H9 (cell line): ENCODE results near the gene ENOX1. TPM values are rescaled to one million over a fixed set of nuclear protein-coding genes. Genes with fewer than 3 reads are reported as not detected.

Experiments used
- DNase-seq: peaks from one replicate; pipeline ENCODE4 v3.0.0-alpha.2; 2017
- H2AFZ ChIP-seq: one replicate; pipeline ENCODE4 v1.6.1; 2013; ENCODE audit warnings: mild to moderate bottlenecking, low read length, control low read depth, moderate library complexity
- H2AK5ac ChIP-seq: 2 replicates; pipeline ENCODE4 v1.6.1; 2013; ENCODE audit warnings: low read length, control low read depth, mixed read lengths; ENCODE audit not compliant: insufficient read length
- H2BK120ac ChIP-seq: one replicate; pipeline ENCODE4 v1.6.1; 2013; ENCODE audit warnings: low read depth, mild to moderate bottlenecking, low read length, control low read depth, inconsistent platforms; ENCODE audit not compliant: poor library complexity, severe bottlenecking
- H2BK12ac ChIP-seq: 2 replicates; pipeline ENCODE4 v1.6.1; 2013; ENCODE audit warnings: low read length, control low read depth, mixed read lengths, low read depth; ENCODE audit not compliant: insufficient read length
- H2BK15ac ChIP-seq: 2 replicates; pipeline ENCODE4 v1.6.1; 2013; ENCODE audit warnings: low read depth, low read length, control low read depth
- H2BK20ac ChIP-seq: one replicate; pipeline ENCODE4 v1.6.1; 2013; ENCODE audit warnings: low read depth, mild to moderate bottlenecking, low read length, control low read depth, inconsistent platforms; ENCODE audit not compliant: poor library complexity, severe bottlenecking
- H2BK5ac ChIP-seq: 2 replicates; pipeline ENCODE4 v1.6.1; 2013; ENCODE audit warnings: low read length, control low read depth, mixed read lengths; ENCODE audit not compliant: insufficient read length
- H3K14ac ChIP-seq: 2 replicates; pipeline ENCODE4 v1.6.1; 2013; ENCODE audit warnings: low read length, control low read depth; ENCODE audit not compliant: insufficient read depth
- H3K18ac ChIP-seq: 2 replicates; pipeline ENCODE4 v1.6.1; 2013; ENCODE audit warnings: low read depth, mild to moderate bottlenecking, mixed read lengths, low read length, control low read depth; ENCODE audit not compliant: insufficient read length
- H3K23ac ChIP-seq: 2 replicates; pipeline ENCODE4 v1.6.1; 2013; ENCODE audit warnings: low read length, control low read depth, mixed read lengths, low read depth; ENCODE audit not compliant: insufficient read length
- H3K23me2 ChIP-seq: 2 replicates; pipeline ENCODE4 v1.6.1; 2013; ENCODE audit warnings: low read depth, mild to moderate bottlenecking, mixed read lengths, low read length, control low read depth; ENCODE audit not compliant: insufficient read length, poor library complexity, severe bottlenecking
- H3K27ac ChIP-seq: 2 replicates; pipeline ENCODE4 v1.5.1; 2013; ENCODE audit warnings: low read length, control low read depth, mixed read lengths, low read depth; ENCODE audit not compliant: insufficient read length
- H3K27me3 ChIP-seq: 2 replicates; pipeline ENCODE4 v1.6.1; 2013; ENCODE audit warnings: low read length, control low read depth, inconsistent platforms; ENCODE audit not compliant: insufficient read depth
- H3K4ac ChIP-seq: 2 replicates; pipeline ENCODE4 v1.6.1; 2013; ENCODE audit warnings: low read depth, mild to moderate bottlenecking, control low read depth, inconsistent platforms, low read length, moderate library complexity
- H3K4me1 ChIP-seq: 2 replicates; pipeline ENCODE4 v1.6.1; 2013; ENCODE audit warnings: low read length, control low read depth, inconsistent platforms; ENCODE audit not compliant: insufficient read depth
- H3K4me2 ChIP-seq: 2 replicates; pipeline ENCODE4 v1.6.1; 2013; ENCODE audit warnings: low read length, control low read depth, mixed read lengths; ENCODE audit not compliant: insufficient read length, insufficient read depth
- H3K56ac ChIP-seq: 2 replicates; pipeline ENCODE4 v1.6.1; 2013; ENCODE audit warnings: low read depth, mild to moderate bottlenecking, mixed read lengths, low read length, control low read depth; ENCODE audit not compliant: insufficient read length
- H3K79me1 ChIP-seq: 2 replicates; pipeline ENCODE4 v1.6.1; 2013; ENCODE audit warnings: low read depth, mild to moderate bottlenecking, moderate library complexity, low read length, control low read depth, inconsistent platforms; ENCODE audit not compliant: insufficient read depth, poor library complexity, severe bottlenecking
- H3K79me2 ChIP-seq: 2 replicates; pipeline ENCODE4 v1.6.1; 2013; ENCODE audit warnings: low read length, control low read depth, inconsistent platforms; ENCODE audit not compliant: insufficient read depth
- H3K9ac ChIP-seq: 2 replicates; pipeline ENCODE4 v1.6.1; 2013; ENCODE audit warnings: low read length, control low read depth, mixed read lengths; ENCODE audit not compliant: insufficient read length; ENCODE audit errors: extremely low read depth
- H3K9me3 ChIP-seq: one replicate; pipeline ENCODE4 v1.6.1; 2013; ENCODE audit warnings: low read depth, low read length, inconsistent platforms; ENCODE audit not compliant: control insufficient read depth
- H3T11ph ChIP-seq: one replicate; pipeline ENCODE4 v1.6.1; 2013; ENCODE audit warnings: mild to moderate bottlenecking, low read length, control low read depth, inconsistent platforms
- H4K20me1 ChIP-seq: one replicate; pipeline ENCODE4 v1.6.1; 2013; ENCODE audit not compliant: control insufficient read depth, insufficient read length, insufficient read depth
- H4K5ac ChIP-seq: 2 replicates; pipeline ENCODE4 v1.6.1; 2013; ENCODE audit warnings: low read depth, mild to moderate bottlenecking, mixed read lengths, low read length, control low read depth; ENCODE audit not compliant: insufficient read length
- H4K8ac ChIP-seq: replicated peaks from 2 replicates; pipeline ENCODE4 v1.6.1; 2013; ENCODE audit warnings: low read length, control low read depth, mixed read lengths, low read depth; ENCODE audit not compliant: insufficient read length
- H4K91ac ChIP-seq: 2 replicates; pipeline ENCODE4 v1.6.1; 2013; ENCODE audit warnings: low read depth, mild to moderate bottlenecking, moderate library complexity, mixed read lengths, low read length, control low read depth; ENCODE audit not compliant: insufficient read length
- H3K27ac Mint-ChIP-seq, 3 experiments: 2 replicates in 2 of 3; 3 replicates in 1 of 3; pipeline ENCODE4 v1.8.0; 2020 to 2021; ENCODE audit warnings: mixed read lengths in 3 of 3, mild to moderate bottlenecking in 1 of 3, moderate library complexity in 1 of 3
- H3K27me3 Mint-ChIP-seq: 2 replicates; pipeline ENCODE4 v1.8.0; 2021; ENCODE audit warnings: low read depth, mild to moderate bottlenecking, moderate library complexity, mixed read lengths
- H3K36me3 Mint-ChIP-seq, 3 experiments: 2 replicates in 2 of 3; 3 replicates in 1 of 3; pipeline ENCODE4 v1.8.0; 2020 to 2021; ENCODE audit warnings: low read depth in 3 of 3, mixed read lengths in 3 of 3; ENCODE audit not compliant: insufficient read depth in 1 of 3
- H3K4me1 Mint-ChIP-seq, 2 experiments: 2 replicates each; pipeline ENCODE4 v1.8.0; 2020; ENCODE audit warnings: mixed read lengths in 2 of 2
- H3K4me3 Mint-ChIP-seq, 2 experiments: 2 replicates in 1 of 2; 3 replicates in 1 of 2; pipeline ENCODE4 v1.8.0; 2020 to 2021; ENCODE audit warnings: mild to moderate bottlenecking in 2 of 2, mixed read lengths in 2 of 2, moderate library complexity in 1 of 2
- H3K9me3 Mint-ChIP-seq, 2 experiments: 2 replicates in 1 of 2; 3 replicates in 1 of 2; pipeline ENCODE4 v1.8.0; 2020; ENCODE audit warnings: mild to moderate bottlenecking in 2 of 2, mixed read lengths in 2 of 2, moderate library complexity in 1 of 2
- WGBS: extraction: QIAGEN DNeasy Blood & Tissue Kit; methylation state at CpG from one replicate; pipeline ENCODE4 v1.1.7; 2013; ENCODE audit warnings: missing lambda C conversion rate, low lambda C conversion rate, mixed read lengths; ENCODE audit not compliant: insufficient read length; ENCODE audit errors: extremely low coverage; 5-methylcytosine and 5-hydroxymethylcytosine counted together
- total RNA-seq: library from RNA; stranded (reverse); gene quantifications from 2 replicates; pipeline ENCODE4 v1.2.1, GENCODE V29; 2021
- TF ChIP-seq, protein P1 (sequence below): fragments of 200-600 bp; sonication (generic); conservative IDR thresholded peaks from 3 replicates; pipeline ENCODE4 v1.8.0; 2021; ENCODE audit warnings: antibody characterized with exemption, mild to moderate bottlenecking

ENOX1 gene
- total RNA-seq, 1 experiment from 2014 or later, result 0.24 TPM

- Histone ChIP-seq H2BK15ac (no peak overlapping the region), H3K14ac (no peak overlapping the region), H2AK5ac (no peak overlapping the region), H3K9me3 (no peaks in the 10 kb centered on the region), H3K27ac (no peak overlapping the region), H4K91ac (no peak overlapping the region), H2BK120ac (no peak overlapping the region), H2BK5ac (no peak overlapping the region), H3K23ac (no peak overlapping the region), H4K8ac (no peak overlapping the region), H3K4me1 (no peaks in the 10 kb centered on the region), H3K4ac (no peak overlapping the region), H2AFZ (no peak overlapping the region), H3K56ac (no peak overlapping the region), H3K27me3 (no peaks in the 10 kb centered on the region), H4K20me1 (no peaks in the 10 kb centered on the region), H3K18ac (no peak overlapping the region), H3T11ph (no peak overlapping the region), H3K23me2 (no peaks in the 10 kb centered on the region), H3K79me1 (no peaks in the 10 kb centered on the region), H4K5ac (no peak overlapping the region), H2BK20ac (no peak overlapping the region), H2BK12ac (no peak overlapping the region), H3K9ac (no peak overlapping the region), H3K79me2 (no peaks in the 10 kb centered on the region), H3K4me2 (no peak overlapping the region)
- TF ChIP-seq, protein P1, sequence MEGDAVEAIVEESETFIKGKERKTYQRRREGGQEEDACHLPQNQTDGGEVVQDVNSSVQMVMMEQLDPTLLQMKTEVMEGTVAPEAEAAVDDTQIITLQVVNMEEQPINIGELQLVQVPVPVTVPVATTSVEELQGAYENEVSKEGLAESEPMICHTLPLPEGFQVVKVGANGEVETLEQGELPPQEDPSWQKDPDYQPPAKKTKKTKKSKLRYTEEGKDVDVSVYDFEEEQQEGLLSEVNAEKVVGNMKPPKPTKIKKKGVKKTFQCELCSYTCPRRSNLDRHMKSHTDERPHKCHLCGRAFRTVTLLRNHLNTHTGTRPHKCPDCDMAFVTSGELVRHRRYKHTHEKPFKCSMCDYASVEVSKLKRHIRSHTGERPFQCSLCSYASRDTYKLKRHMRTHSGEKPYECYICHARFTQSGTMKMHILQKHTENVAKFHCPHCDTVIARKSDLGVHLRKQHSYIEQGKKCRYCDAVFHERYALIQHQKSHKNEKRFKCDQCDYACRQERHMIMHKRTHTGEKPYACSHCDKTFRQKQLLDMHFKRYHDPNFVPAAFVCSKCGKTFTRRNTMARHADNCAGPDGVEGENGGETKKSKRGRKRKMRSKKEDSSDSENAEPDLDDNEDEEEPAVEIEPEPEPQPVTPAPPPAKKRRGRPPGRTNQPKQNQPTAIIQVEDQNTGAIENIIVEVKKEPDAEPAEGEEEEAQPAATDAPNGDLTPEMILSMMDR, result no peak
- no CpG with 5 or more reads among the region's 2 CpGs for WGBS
- no peak overlapping the region for H3K4me3 Mint-ChIP-seq
- peaks cover 21% of the 10 kb centered on the region in 2 experiments for H3K4me1 Mint-ChIP-seq
- no peaks in the 10 kb centered on the region; the same call in 1 of the 2 replicates for H3K27me3 Mint-ChIP-seq
- no peak for DNase-seq
- no peaks in the 10 kb centered on the region for H3K36me3 Mint-ChIP-seq
- no peak overlapping the region for H3K27ac Mint-ChIP-seq
- H3K9me3 Mint-ChIP-seq, result no peaks in the 10 kb centered on the region
Observed at GRCh38 chr13:43445668-43446067, 341.1 kb downstream of the ENOX1 start.
